ENCODE measurements around the gene IFITM2. TPM values are rescaled to one million over a fixed set of nuclear protein-coding genes. Genes with fewer than 3 reads are reported as not detected.
"Not testable (repeated sequence)": the region's sequence is repeated elsewhere in the genome, so short reads cannot be mapped to it uniquely, and the experiment has no call there.

Gene IFITM2
- total RNA-seq, 1 donor from 2014 or later = 344 TPM

- DNase-seq (ENCODE audit: extremely low read depth, low read depth, low spot score) = no peak
Measured at GRCh38 chr11:281486-282161, 26.0 kb upstream of the IFITM2 start.

GRCh38 chr11:282171-282570 lies 25.4 kb upstream of the IFITM2 start:
- DNase-seq (ENCODE audit: extremely low read depth, low read depth, low spot score) = no peak

GRCh38 chr11:282630-283360 lies 24.8 kb upstream of the IFITM2 start:
- DNase-seq (ENCODE audit: extremely low read depth, low read depth, low spot score) = no peak

- DNase-seq (ENCODE audit: extremely low read depth, low read depth, low spot score) = no peak
Measured at GRCh38 chr11:283405-284104, 24.1 kb upstream of the IFITM2 start.

- DNase-seq (ENCODE audit: extremely low read depth, low read depth, low spot score) = no peak
Measured at GRCh38 chr11:284105-285020, 23.3 kb upstream of the IFITM2 start.

GRCh38 chr11:285021-285893 lies 22.4 kb upstream of the IFITM2 start:
- no peak for DNase-seq (ENCODE audit: extremely low read depth, low read depth, low spot score)

GRCh38 chr11:285894-286220 lies 21.8 kb upstream of the IFITM2 start:
- DNase-seq (ENCODE audit: extremely low read depth, low read depth, low spot score) = no peak

- not testable (repeated sequence) for DNase-seq (ENCODE audit: extremely low read depth, low read depth, low spot score)
Measured at GRCh38 chr11:286977-287820, 20.4 kb upstream of the IFITM2 start.

GRCh38 chr11:287821-288477 lies 19.7 kb upstream of the IFITM2 start:
- no peak for DNase-seq (ENCODE audit: extremely low read depth, low read depth, low spot score)

- DNase-seq (ENCODE audit: extremely low read depth, low read depth, low spot score) = no peak
Measured at GRCh38 chr11:288478-289397, 18.9 kb upstream of the IFITM2 start, which contains the start of gene PGGHG. Gene PGGHG (plus strand): TSS chr11:289126. CDS start chr11:289817, 691 bp downstream.

GRCh38 chr11:289398-289711 lies 18.3 kb upstream of the IFITM2 start:
- no peak for DNase-seq (ENCODE audit: extremely low read depth, low read depth, low spot score)

GRCh38 chr11:289712-290620 lies 17.6 kb upstream of the IFITM2 start:
- DNase-seq (ENCODE audit: extremely low read depth, low read depth, low spot score) = no peak

GRCh38 chr11:290621-291231 lies 16.9 kb upstream of the IFITM2 start:
- DNase-seq (ENCODE audit: extremely low read depth, low read depth, low spot score) = no peak

GRCh38 chr11:291281-292210 lies 16.1 kb upstream of the IFITM2 start:
- DNase-seq (ENCODE audit: extremely low read depth, low read depth, low spot score) = no peak

All from glomerular endothelial cell (primary cell).